Fibroblast of villous mesenchyme (primary cell): ENCODE measurements around the gene ATP1A1. TPM values are rescaled to one million over a fixed set of nuclear protein-coding genes. Genes with fewer than 3 reads are reported as not detected.

Experiments used
- DNase-seq: peaks from one replicate; pipeline ENCODE4 v3.0.0-alpha.2; 2010; ENCODE audit warnings: low read depth
- H3K4me3 ChIP-seq: 2 replicates; pipeline ENCODE4 v1.5.1; 2011; ENCODE audit warnings: low read depth, mild to moderate bottlenecking, low read length
- CTCF ChIP-seq: IDR thresholded peaks from 2 replicates; pipeline ENCODE4 v1.5.1; 2012; ENCODE audit warnings: low read depth, mild to moderate bottlenecking, low read length; ENCODE audit not compliant: insufficient read depth
- total RNA-seq: library from RNA; depleted of rRNA; stranded (reverse); fragments of >200 nt; gene quantifications from 2 replicates; pipeline ENCODE4 v1.2.3, GENCODE V29; 2012

Gene ATP1A1
- total RNA-seq, 1 donor, result 107 TPM

- TF ChIP-seq CTCF, result no peak
- H3K4me3 ChIP-seq, result no peak overlapping the region
- DNase-seq, result no peak
Measured at GRCh38 chr1:116440731-116441130, 67.7 kb downstream of the ATP1A1 start.

GRCh38 chr1:116445534-116445933 is 72.5 kb downstream of the ATP1A1 start:
- no peak overlapping the region for H3K4me3 ChIP-seq
- DNase-seq, result no peak
- no peak for TF ChIP-seq CTCF

- TF ChIP-seq CTCF, result no peak
- H3K4me3 ChIP-seq, result no peak overlapping the region
- no peak for DNase-seq
Measured at GRCh38 chr1:116446686-116447085, 73.6 kb downstream of the ATP1A1 start.

GRCh38 chr1:116448785-116449385 is 75.8 kb downstream of the ATP1A1 start:
- no peak for TF ChIP-seq CTCF
- peak; percentile 11 for DNase-seq
- H3K4me3 ChIP-seq, result no peak overlapping the region

- TF ChIP-seq CTCF, result no peak
- no peak overlapping the region for H3K4me3 ChIP-seq
- no peak for DNase-seq
Measured at GRCh38 chr1:116449578-116449977, 76.5 kb downstream of the ATP1A1 start.

GRCh38 chr1:116451702-116452101 is 78.7 kb downstream of the ATP1A1 start:
- H3K4me3 ChIP-seq, result no peak overlapping the region
- DNase-seq, result no peak
- no peak for TF ChIP-seq CTCF

GRCh38 chr1:116453481-116453880 is 80.4 kb downstream of the ATP1A1 start:
- no peak for DNase-seq
- TF ChIP-seq CTCF, result no peak
- H3K4me3 ChIP-seq, result no peak overlapping the region
